Fibroblast of the aortic adventitia (primary cell): Measurements from ENCODE around the gene PLCL1. TPM values are rescaled to one million over a fixed set of nuclear protein-coding genes. Genes with fewer than 3 reads are reported as not detected.

Experiments
- DNase-seq: peaks from one replicate; pipeline ENCODE4 v3.0.0-alpha.2; 2010; ENCODE audit warnings: low read depth
- H3K4me3 ChIP-seq: 2 replicates; pipeline ENCODE4 v1.5.1; 2011; ENCODE audit warnings: low read depth, mild to moderate bottlenecking, control low read depth, low read length, moderate library complexity
- total RNA-seq: library from RNA; depleted of rRNA; stranded (reverse); fragments of >200 nt; gene quantifications from 2 replicates; pipeline ENCODE4 v1.2.3, GENCODE V29; 2012; ENCODE audit warnings: low replicate concordance
- TF ChIP-seq, protein P1 (sequence below): IDR thresholded peaks from 2 replicates; pipeline ENCODE4 v1.5.1; 2011; ENCODE audit warnings: mild to moderate bottlenecking, low read length, control low read depth, inconsistent platforms; ENCODE audit not compliant: insufficient read depth

PLCL1 gene
- total RNA-seq, 1 donor: 17.7 TPM

- no peak for DNase-seq
- TF ChIP-seq, protein P1, sequence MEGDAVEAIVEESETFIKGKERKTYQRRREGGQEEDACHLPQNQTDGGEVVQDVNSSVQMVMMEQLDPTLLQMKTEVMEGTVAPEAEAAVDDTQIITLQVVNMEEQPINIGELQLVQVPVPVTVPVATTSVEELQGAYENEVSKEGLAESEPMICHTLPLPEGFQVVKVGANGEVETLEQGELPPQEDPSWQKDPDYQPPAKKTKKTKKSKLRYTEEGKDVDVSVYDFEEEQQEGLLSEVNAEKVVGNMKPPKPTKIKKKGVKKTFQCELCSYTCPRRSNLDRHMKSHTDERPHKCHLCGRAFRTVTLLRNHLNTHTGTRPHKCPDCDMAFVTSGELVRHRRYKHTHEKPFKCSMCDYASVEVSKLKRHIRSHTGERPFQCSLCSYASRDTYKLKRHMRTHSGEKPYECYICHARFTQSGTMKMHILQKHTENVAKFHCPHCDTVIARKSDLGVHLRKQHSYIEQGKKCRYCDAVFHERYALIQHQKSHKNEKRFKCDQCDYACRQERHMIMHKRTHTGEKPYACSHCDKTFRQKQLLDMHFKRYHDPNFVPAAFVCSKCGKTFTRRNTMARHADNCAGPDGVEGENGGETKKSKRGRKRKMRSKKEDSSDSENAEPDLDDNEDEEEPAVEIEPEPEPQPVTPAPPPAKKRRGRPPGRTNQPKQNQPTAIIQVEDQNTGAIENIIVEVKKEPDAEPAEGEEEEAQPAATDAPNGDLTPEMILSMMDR: no peak
- no peak overlapping the region for H3K4me3 ChIP-seq
Observed at GRCh38 chr2:197799068-197799467, 5.3 kb upstream of the PLCL1 start.

DNA sequence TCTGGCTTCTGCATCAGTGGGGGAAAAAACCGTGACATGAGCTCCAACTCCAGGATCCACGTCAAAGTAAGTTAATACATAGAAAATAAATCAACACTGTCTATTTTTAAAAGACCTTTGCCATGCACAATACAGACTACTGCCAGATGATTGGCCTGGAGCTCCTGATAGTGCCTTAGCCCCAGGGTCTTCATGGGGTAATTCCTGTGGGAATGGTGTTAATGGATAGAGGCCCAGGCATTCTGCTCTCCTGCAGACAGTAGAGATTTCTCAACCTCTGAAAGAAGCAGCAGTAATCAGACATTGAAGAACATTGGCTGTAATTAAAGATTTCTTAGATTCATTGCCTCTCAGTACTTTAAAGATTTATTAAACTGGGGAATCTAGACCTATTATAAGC lies 4.3 kb upstream of the PLCL1 start:
- TF ChIP-seq, protein P1: no peak
- DNase-seq: no peak

DNA sequence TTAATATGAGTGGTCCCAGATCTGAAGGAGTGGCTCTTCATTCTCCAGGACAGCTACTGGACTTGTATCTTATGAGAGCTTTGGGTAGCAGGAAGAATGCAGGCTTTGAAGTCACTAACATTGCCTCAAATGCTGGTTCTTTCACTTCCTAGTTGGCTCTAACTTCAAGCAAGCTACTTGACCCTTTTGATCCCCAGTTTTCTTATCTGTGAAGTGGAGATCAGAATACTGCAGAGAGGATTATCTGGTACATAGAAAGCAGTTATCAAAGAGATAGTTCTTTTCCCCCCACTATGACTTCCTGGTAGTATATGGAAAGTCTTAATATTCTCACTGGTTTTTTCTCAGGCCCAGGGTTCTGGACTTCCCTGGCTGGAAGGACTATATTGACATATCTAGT lies 3.4 kb upstream of the PLCL1 start:
- no peak overlapping the region for H3K4me3 ChIP-seq
- DNase-seq: no peak
- TF ChIP-seq, protein P1: no peak

More for the DNA sequence above, 4.3 kb upstream of the PLCL1 start:
- H3K4me3 ChIP-seq: no peak overlapping the region

- peak; percentile 81 for DNase-seq
- TF ChIP-seq, protein P1: peak; percentile 90
- no peak overlapping the region for H3K4me3 ChIP-seq
Observed at GRCh38 chr2:197803033-197803444, 1.4 kb upstream of the PLCL1 start.

DNA sequence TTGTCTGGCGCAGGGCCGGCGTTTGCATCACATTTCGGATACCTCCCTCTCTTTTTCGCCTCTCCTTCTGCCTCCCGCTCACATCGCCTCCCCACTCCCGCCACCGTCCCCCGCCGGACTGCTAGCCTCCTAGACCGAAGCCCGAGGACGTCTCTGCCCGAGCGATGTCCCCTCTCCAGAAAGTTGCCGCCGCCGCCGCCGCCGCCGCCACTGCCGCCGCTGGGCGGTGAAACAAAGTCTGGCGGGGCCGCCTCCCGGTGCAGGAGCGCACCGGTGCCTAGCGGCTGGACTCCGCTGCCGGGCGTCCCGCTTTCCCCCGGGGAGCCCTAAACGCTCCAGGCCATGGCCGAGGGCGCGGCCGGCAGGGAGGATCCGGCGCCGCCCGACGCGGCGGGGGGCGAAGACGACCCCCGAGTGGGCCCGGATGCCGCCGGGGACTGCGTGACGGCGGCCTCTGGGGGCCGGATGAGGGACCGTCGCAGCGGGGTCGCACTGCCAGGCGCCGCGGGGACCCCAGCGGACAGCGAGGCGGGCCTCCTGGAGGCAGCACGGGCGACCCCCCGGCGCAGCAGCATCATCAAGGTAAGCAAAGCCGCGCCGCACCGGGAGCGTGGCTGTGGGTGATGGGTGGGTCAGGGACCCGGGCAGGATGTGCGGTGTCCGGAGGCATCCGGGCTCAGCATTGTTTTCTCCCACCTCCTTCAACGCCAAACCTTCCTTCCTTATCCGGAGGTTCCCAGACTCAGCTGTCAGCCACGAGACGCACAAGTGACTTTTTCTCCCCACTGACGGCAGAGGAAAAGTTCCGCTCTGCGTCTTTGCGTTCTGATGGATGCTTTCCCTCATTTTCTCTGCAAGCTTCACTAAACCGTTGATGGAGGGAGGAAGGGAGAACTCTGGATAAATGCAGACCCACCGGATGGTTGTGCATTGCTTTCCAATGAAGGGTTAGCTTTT lies 643 bp downstream of the PLCL1 start:
- peak; percentile 39 for DNase-seq
- peak overlapping the region; percentile 82 for H3K4me3 ChIP-seq
- TF ChIP-seq, protein P1: no peak

- DNase-seq: peak; percentile 51
- TF ChIP-seq, protein P1: no peak
- H3K4me3 ChIP-seq: peak overlapping the region; percentile 82
Observed at GRCh38 chr2:197805715-197806633, 1.6 kb downstream of the PLCL1 start.
